SU-DHL-6 (cell line): ENCODE results near the gene MYO1D.

ENCODE experiments used
- CTCF ChIP-seq: fragments of 200-600 bp; sonication (generic); IDR thresholded peaks from one replicate; pipeline ENCODE4 v1.5.1; 2017; ENCODE audit warnings: antibody characterized with exemption, mild to moderate bottlenecking, low read length, moderate library complexity; ENCODE audit not compliant: insufficient read depth, poor library complexity, severe bottlenecking
- EZH2phosphoT487 ChIP-seq: fragments of 200-600 bp; sonication (generic), shearing (Covaris generic); conservative IDR thresholded peaks from 2 replicates; pipeline ENCODE4 v1.6.1; 2018; ENCODE audit warnings: mild to moderate bottlenecking, antibody characterized with exemption, low read length, moderate library complexity, mixed read lengths

- TF ChIP-seq CTCF (no peak), EZH2phosphoT487 (no peak)
These were observed 373.4 kb downstream of the MYO1D start for GRCh38 chr17:32503251-32504165.
